ENCODE measurements around the gene ECE1.

Gene ECE1

GRCh38 chr1:21289700-21290545 is at the start of gene ECE1:
TSS of gene ECE1 (minus strand) at chr1:21290463. CDS start at chr1:21290414, 49 bp downstream.
- TF ChIP-seq CTCF (conservative IDR thresholded peaks at IDR 0.05) = no peak
- peak within 1 kb of the TSS; percentile 75; the same call in 1 of the 2 replicates for H3K27ac ChIP-seq

GRCh38 chr1:21339356-21340229 is 49.3 kb upstream of the ECE1 start:
- no peak for TF ChIP-seq CTCF (conservative IDR thresholded peaks at IDR 0.05)
- H3K27ac ChIP-seq = peak overlapping the region; percentile 97

- H3K27ac ChIP-seq = peak overlapping the region; percentile 97
- no peak for TF ChIP-seq CTCF (conservative IDR thresholded peaks at IDR 0.05)
Observed at GRCh38 chr1:21338573-21339355, 48.5 kb upstream of the ECE1 start.

- H3K27ac ChIP-seq = peak overlapping the region; percentile 97
Observed at GRCh38 chr1:21337928-21338572, 47.8 kb upstream of the ECE1 start.

GRCh38 chr1:21337454-21337927 is 47.2 kb upstream of the ECE1 start:
- peak overlapping the region; percentile 97 for H3K27ac ChIP-seq
- TF ChIP-seq CTCF (conservative IDR thresholded peaks at IDR 0.05) = no peak

More at GRCh38 chr1:21337928-21338572, 47.8 kb upstream of the ECE1 start:
- no peak for TF ChIP-seq CTCF (conservative IDR thresholded peaks at IDR 0.05)

GRCh38 chr1:21337010-21337437 is 46.8 kb upstream of the ECE1 start:
- H3K27ac ChIP-seq = peak overlapping the region; percentile 97

More at GRCh38 chr1:21337010-21337437, 46.8 kb upstream of the ECE1 start:
- no peak for TF ChIP-seq CTCF (conservative IDR thresholded peaks at IDR 0.05)

Data from VCaP (cell line).